PFSK-1 (cell line): ENCODE results near the gene FAR2.

Experiments used
- POLR2AphosphoS5 ChIP-seq: IDR thresholded peaks from 2 replicates; pipeline ENCODE4 v1.6.1; 2012; ENCODE audit warnings: low read depth, mild to moderate bottlenecking, control low read depth, low read length, moderate library complexity
- TAF1 ChIP-seq: IDR thresholded peaks from 2 replicates; pipeline ENCODE4 v1.6.1; 2012; ENCODE audit warnings: low read length, control low read depth, borderline replicate concordance; ENCODE audit not compliant: insufficient read depth
- TF ChIP-seq, protein P1 (sequence below), 2 experiments: IDR thresholded peaks; 2 replicates each; pipeline versions ENCODE4 v1.6.1 to v1.8.0; 2011 to 2012; ENCODE audit warnings: low read depth in 2 of 2, low read length in 2 of 2, control low read depth in 1 of 2, inconsistent platforms in 1 of 2, mild to moderate bottlenecking in 1 of 2, moderate library complexity in 1 of 2; ENCODE audit not compliant: insufficient read depth in 1 of 2

GRCh38 chr12:29244159-29244765 lies 95.2 kb downstream of the FAR2 start:
- TF ChIP-seq, protein P1, sequence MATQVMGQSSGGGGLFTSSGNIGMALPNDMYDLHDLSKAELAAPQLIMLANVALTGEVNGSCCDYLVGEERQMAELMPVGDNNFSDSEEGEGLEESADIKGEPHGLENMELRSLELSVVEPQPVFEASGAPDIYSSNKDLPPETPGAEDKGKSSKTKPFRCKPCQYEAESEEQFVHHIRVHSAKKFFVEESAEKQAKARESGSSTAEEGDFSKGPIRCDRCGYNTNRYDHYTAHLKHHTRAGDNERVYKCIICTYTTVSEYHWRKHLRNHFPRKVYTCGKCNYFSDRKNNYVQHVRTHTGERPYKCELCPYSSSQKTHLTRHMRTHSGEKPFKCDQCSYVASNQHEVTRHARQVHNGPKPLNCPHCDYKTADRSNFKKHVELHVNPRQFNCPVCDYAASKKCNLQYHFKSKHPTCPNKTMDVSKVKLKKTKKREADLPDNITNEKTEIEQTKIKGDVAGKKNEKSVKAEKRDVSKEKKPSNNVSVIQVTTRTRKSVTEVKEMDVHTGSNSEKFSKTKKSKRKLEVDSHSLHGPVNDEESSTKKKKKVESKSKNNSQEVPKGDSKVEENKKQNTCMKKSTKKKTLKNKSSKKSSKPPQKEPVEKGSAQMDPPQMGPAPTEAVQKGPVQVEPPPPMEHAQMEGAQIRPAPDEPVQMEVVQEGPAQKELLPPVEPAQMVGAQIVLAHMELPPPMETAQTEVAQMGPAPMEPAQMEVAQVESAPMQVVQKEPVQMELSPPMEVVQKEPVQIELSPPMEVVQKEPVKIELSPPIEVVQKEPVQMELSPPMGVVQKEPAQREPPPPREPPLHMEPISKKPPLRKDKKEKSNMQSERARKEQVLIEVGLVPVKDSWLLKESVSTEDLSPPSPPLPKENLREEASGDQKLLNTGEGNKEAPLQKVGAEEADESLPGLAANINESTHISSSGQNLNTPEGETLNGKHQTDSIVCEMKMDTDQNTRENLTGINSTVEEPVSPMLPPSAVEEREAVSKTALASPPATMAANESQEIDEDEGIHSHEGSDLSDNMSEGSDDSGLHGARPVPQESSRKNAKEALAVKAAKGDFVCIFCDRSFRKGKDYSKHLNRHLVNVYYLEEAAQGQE (IDR thresholded peaks at IDR 0.05; ENCODE audit: insufficient read depth in 1 of 2, low read depth in 2 of 2, low read length in 2 of 2) = no peak
- TF ChIP-seq POLR2AphosphoS5 (no peak), TAF1 (no peak)
